GM12873 (cell line): ENCODE measurements around the gene BMPER.

Source experiments
- TF ChIP-seq, protein P1 (sequence below): IDR thresholded peaks from 2 replicates; pipeline ENCODE4 v1.5.1; 2012; ENCODE audit warnings: low read depth, mild to moderate bottlenecking, moderate library complexity, low read length, control low read depth; ENCODE audit not compliant: insufficient read depth; ENCODE audit errors: missing control alignments

BMPER gene

GRCh38 chr7:34162027-34162565 lies 256.8 kb downstream of the BMPER start:
- TF ChIP-seq, protein P1, sequence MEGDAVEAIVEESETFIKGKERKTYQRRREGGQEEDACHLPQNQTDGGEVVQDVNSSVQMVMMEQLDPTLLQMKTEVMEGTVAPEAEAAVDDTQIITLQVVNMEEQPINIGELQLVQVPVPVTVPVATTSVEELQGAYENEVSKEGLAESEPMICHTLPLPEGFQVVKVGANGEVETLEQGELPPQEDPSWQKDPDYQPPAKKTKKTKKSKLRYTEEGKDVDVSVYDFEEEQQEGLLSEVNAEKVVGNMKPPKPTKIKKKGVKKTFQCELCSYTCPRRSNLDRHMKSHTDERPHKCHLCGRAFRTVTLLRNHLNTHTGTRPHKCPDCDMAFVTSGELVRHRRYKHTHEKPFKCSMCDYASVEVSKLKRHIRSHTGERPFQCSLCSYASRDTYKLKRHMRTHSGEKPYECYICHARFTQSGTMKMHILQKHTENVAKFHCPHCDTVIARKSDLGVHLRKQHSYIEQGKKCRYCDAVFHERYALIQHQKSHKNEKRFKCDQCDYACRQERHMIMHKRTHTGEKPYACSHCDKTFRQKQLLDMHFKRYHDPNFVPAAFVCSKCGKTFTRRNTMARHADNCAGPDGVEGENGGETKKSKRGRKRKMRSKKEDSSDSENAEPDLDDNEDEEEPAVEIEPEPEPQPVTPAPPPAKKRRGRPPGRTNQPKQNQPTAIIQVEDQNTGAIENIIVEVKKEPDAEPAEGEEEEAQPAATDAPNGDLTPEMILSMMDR = no peak

GRCh38 chr7:34162677-34163076 lies 257.3 kb downstream of the BMPER start:
- TF ChIP-seq, protein P1 = no peak

DNA sequence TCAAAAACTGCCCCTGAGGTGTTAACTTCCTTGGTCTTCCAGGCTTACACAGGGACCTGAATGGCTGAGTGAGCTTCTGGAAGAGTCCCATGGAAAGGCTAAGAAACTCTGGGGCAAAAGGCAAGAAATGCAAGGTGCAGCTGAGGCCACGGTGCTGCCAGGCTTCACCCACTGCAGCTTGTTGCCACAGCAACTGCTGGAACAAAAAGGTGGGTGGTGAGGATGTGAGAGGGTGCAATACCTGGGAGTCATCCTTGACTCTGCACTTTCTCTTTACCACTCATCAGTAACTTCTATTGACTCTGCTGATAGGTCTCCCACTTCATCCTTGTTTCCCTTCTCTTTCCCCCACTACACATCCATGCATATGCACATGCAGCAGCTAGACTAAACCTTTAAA lies 258.6 kb downstream of the BMPER start:
- TF ChIP-seq, protein P1 = no peak

- TF ChIP-seq, protein P1 = no peak
Measured at GRCh38 chr7:34165466-34165865, 260.1 kb downstream of the BMPER start.

- TF ChIP-seq, protein P1 = peak; percentile 58
Measured at GRCh38 chr7:34165927-34166550, 260.7 kb downstream of the BMPER start.

GRCh38 chr7:34168013-34168412 lies 262.7 kb downstream of the BMPER start:
- TF ChIP-seq, protein P1 = no peak

DNA sequence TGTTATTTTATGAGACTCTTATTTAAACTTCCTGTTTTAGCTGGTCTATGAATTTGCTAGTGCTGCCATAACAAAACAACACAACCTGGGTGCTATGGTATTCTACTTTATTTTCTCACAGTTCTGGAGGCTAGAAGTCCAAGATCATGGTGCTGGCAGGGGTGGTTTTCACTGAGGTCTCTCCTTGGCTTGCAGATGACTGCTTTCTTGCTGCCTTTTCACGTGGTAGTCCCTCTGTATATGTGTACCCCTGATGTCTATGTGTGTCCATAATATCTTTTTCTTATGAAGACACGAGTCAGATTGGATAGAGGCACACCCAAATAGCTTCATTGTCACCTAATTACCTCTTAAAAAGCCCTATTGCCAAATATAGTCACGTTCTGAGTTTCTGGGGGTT lies 270.5 kb downstream of the BMPER start:
- TF ChIP-seq, protein P1 = no peak
